HG03196 (cell line): Measurements from ENCODE around the gene CERS4.
"Not testable (repeated sequence)": the region's sequence is repeated elsewhere in the genome, so short reads cannot be mapped to it uniquely, and the experiment has no call there.

Source experiments
- ATAC-seq: cut with Tn5 transposase; IDR thresholded peaks from one replicate; pipeline ENCODE4 v1.9.1; 2021; ENCODE audit not compliant: unreplicated experiment

The CERS4 gene

GRCh38 chr19:8209462-8210378 is 550 bp downstream of the CERS4 start:
- ATAC-seq: peak; percentile 60

GRCh38 chr19:8210421-8211101 is 1.4 kb downstream of the CERS4 start:
- ATAC-seq: no peak

DNA sequence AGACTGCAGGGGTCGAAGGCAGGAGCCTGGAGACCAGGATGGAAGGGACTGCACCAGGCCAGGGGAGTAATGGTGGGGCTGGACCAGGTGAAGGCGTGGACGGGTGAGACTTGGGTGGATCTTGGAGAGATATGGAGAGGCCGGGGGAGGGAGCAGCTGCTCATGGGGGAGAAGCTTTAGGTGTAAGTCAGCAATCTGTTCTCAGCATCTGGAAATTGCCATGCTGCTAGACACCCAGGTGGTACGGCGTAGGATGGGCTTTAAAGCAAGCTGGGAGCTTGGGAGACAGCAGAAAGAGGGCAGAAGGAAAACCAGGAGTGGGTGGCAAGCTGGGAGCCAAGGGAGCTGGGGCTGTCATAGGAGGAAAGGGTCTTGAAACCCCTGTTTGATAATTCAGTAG is 3.0 kb downstream of the CERS4 start:
- ATAC-seq: no peak

- no peak for ATAC-seq
Observed at GRCh38 chr19:8212916-8213315, 3.7 kb downstream of the CERS4 start.

DNA sequence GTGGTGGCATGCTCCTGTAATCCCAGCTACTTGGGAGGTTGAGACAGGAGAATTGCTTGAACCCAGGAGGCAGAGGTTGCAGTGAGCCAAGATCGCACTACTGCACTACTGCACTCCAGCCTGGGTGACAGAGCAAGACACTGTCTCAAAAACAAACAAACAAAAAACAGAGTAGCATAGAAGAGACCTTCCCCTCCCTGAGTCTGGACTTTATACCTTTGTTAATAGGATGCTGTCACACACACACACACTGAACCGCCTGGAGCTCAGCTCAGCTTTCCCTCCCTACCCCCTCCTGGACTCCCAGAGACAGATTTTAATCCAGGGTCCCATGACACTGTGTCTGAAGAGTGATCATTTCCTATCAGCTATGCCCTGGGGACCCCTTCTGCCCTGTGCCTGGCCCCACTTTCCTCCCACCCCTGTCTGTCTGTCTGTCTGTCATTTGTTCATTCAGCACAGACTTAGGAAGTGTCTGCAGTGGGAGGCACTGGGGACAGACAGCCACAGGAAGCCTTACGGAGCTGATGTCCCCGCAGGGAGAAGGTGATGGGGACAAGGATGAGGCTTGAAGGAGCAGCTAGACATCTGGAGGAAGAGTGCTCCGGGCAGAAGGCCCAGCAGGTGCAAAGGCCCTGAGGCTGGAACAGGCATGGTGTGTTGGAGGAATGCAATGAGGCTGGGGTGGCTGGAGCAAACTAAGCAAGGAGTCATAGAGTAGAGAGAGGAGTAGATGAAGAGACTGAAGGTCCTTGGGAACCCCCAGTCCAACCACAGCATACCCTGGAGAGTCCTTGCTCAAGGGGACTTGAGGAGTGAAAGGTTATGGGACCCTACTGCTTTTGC is 4.9 kb downstream of the CERS4 start:
- ATAC-seq: no peak

- ATAC-seq: no peak
Observed at GRCh38 chr19:8214802-8215201, 5.6 kb downstream of the CERS4 start.

- no peak for ATAC-seq
Observed at GRCh38 chr19:8215783-8216182, 6.6 kb downstream of the CERS4 start.

DNA sequence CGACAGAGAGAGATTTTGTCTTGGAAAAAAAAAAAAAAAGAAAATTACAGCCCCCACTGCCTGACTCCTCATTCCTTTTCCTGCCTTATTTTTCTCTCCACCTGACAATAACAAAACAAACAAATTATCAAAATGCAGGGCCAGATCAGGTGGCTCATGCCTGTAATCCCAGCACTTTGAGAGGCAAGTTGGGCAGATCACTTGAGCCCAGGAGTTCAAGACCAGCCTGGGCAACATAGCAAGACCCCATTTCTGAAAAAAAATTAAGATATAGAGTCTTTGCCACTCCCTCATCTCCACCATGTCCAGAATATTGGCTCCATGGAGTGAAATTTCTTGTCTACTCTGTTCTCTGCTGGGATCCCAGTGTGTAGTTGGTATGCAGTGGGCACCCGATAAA is 7.2 kb downstream of the CERS4 start:
- ATAC-seq: no peak

DNA sequence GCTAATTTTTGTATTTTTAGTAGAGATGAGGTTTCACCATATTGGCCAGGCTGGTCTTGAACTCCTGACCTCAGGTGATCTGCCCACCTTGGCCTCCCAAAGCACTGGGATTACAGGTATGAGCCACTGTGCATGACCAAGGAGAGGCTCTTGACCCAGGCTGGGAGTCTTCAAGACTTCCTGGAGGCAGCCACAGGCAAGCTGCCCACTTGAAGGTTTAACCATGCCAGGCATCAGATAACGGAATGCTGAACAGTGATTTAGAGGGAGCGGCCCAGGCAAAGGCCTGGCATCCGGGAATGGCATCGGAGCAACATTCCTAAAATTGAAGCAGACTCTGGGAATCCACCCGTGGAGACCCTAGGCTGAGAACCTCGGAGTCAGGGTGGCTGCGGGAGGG is 9.0 kb downstream of the CERS4 start:
- ATAC-seq: not testable (repeated sequence)

DNA sequence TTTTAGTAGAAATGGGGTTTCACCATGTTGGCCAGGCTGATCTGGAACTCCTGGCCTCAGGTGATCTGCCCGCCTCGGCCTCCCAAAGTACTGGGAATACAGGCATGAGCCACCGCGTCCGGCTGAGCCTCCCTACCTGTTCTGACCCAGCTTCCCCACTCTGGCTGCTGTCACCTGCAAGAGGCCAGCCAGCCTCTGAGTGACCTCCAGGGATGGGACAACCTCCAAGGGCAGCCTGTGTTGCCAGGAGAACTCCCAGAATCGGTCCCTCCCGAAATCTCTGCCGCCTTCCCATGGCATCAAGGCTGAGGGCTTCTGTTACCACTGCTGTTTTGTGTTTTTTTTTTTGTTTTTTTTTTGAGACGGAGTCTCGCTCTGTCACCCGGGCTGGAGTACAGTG is 11.3 kb downstream of the CERS4 start:
- no peak for ATAC-seq

- no peak for ATAC-seq
Observed at GRCh38 chr19:8221161-8221560, 12.0 kb downstream of the CERS4 start.

GRCh38 chr19:8223442-8223841 is 14.3 kb downstream of the CERS4 start:
- ATAC-seq: not testable (repeated sequence)

GRCh38 chr19:8224394-8225145 is 15.4 kb downstream of the CERS4 start:
- no peak for ATAC-seq

DNA sequence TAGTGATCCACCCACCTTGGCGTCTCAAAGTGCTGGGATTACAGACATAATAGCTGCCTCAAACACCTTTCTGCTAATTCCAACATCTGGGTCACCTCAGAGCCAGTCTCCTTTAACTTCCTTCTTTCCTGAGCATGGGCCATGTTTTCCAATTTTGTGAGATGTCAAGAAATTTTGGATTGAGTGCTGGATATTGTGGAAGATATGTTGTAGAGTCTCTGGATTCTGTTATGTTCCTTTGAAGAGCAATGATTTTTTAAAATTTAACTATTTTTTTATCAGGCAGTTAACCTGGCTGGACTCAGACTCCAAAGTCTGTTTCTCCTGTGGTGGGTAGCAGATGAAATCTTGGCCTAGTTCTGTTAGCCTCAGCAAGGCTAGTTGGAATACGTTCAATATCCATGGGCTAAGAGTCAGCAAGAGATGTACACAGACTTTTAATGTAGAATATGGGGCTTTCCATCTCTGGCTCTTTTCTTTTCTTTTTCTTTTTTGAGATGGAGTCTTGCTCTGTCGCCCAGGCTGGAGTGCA is 22.0 kb downstream of the CERS4 start:
- ATAC-seq: no peak

- ATAC-seq: no peak
Observed at GRCh38 chr19:8233370-8233769, 24.2 kb downstream of the CERS4 start.

DNA sequence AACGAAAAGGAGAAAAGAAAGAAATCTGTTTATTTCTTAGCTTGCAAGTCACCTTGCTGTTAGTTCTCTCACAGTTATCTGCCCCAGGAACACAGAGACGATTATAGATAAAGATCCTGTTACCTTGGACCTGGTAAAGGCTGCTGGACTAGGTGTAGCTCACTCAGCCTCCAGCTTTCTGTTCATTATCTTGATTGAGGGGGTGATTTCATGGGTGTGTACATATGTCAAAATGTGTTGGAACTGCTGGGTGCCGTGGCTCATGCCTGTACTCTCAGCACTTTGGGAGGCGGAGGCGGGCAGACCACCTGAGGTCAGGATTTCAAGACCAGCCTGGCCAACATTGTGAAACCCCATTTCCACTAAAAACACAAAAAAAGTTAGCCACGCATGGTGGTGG is 27.9 kb downstream of the CERS4 start:
- no peak for ATAC-seq

GRCh38 chr19:8238251-8238650 is 29.1 kb downstream of the CERS4 start:
- ATAC-seq: no peak

- no peak for ATAC-seq
Observed at GRCh38 chr19:8239528-8240273, 30.5 kb downstream of the CERS4 start.

DNA sequence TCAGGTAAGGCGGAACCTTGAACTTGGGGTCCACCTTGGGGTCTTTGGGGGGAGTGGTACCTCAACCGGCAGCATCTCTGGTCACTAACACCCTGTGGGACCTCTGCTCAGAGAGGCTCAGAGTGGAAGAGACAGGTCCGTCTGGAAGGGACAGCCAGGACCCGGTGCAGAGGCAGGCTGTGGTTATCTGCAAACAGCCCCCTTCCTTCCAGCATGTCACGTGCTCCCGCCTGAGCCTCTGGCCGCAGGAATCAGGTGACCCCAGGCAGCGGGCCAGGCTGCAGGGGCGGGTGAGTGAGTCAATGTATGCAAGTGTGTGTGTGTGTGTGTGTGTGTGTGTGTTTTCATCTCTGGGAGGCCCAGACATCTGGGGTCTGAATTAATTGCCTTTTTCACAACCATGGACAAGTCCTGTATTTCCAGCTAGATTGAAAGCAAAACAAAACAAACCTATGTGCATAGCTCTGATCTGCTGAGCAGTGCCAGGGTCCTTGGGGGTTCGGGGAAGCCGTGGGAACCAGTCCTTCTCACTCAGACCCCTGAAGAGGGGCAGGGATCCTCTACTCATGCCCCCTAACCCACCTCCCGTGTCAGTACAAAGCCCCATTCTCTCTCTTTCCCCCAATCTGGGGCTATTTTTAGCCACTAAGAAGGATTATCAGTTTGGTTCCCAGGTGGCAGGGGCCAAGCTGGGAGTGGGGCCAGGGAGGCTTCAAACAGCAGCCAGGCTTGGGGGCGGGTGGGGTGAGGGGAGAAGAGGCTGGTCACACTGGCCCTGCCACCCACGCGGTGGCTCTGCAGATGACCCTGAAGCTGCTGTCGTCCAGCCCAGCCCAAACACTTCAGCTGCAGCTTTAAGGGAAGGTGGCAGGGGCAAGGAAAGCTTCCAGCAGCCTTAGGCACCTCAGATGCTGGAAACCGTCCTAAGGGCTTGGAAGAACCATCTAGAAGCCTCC is 31.4 kb downstream of the CERS4 start:
- peak; percentile 69 for ATAC-seq
